Measurements from ENCODE around the gene ACOT8. TPM values are rescaled to one million over a fixed set of nuclear protein-coding genes. Genes with fewer than 3 reads are reported as not detected.

The ACOT8 gene
- total RNA-seq, 1 experiment from 2014 or later, result 36.2 TPM

DNA sequence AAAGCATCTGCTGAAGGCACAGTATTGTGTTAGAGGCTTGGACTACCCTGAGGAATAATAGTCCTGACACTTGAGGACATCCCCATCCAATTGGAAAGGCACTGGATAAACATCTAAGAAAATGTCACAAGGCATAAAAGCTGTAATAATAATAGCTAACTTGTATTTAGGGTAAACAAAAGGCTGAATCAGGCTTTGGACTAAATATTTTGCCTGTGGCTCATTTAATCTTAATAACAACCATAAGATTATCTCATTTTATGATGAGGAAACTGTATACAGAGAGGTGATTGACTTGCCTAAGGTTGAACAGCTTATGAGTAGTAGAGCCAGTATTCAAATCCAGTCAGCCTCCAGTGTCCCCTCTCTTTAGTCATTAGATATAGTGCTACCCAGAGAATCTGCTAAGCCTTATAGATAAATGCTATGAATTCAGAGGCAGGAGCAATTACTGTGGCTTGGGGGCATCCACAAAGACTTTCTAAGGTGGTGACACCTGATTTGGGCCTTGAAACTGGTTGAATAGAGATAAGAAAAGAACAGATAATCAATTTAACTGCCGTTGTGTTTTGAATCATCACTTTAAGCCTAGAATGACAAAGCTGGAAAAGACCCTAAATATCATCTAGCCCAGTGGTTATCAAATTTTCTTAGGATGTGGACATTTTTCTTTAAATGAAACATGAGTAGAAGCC lies 16.4 kb upstream of the ACOT8 start:
- BruUV-seq (replicated peaks), result no TSS peak
- Mint-ChIP-seq H3K4me3 (ENCODE audit: unreplicated experiment) (no peak overlapping the region), H3K27ac (ENCODE audit: unreplicated experiment) (no peak overlapping the region), H3K36me3 (ENCODE audit: insufficient read depth, unreplicated experiment) (peaks cover 4% of the 10 kb centered on the region), H3K27me3 (ENCODE audit: insufficient read depth, unreplicated experiment) (no peaks in the 10 kb centered on the region), H3K9me3 (ENCODE audit: unreplicated experiment) (no peaks in the 10 kb centered on the region), H3K4me1 (ENCODE audit: low read depth, unreplicated experiment) (peaks cover 6% of the 10 kb centered on the region)
- H3K9me3 ChIP-seq, result no peaks in the 10 kb centered on the region
- intact Hi-C loops (cut with micrococcal nuclease; ENCODE audit: unreplicated experiment), result no loop called here
- H3K4me3 ChIP-seq (ENCODE audit: low read depth, low read length), result no peak overlapping the region
- no peaks in the 10 kb centered on the region for H3K27me3 ChIP-seq (replicated peaks; ENCODE audit: control insufficient read depth, insufficient read depth, low read length)
- no peaks in the 10 kb centered on the region for H3K4me1 ChIP-seq
- ChIA-PET POLR2A (no interaction called here), CTCF (no interaction called here)
- TF ChIP-seq, protein P1, sequence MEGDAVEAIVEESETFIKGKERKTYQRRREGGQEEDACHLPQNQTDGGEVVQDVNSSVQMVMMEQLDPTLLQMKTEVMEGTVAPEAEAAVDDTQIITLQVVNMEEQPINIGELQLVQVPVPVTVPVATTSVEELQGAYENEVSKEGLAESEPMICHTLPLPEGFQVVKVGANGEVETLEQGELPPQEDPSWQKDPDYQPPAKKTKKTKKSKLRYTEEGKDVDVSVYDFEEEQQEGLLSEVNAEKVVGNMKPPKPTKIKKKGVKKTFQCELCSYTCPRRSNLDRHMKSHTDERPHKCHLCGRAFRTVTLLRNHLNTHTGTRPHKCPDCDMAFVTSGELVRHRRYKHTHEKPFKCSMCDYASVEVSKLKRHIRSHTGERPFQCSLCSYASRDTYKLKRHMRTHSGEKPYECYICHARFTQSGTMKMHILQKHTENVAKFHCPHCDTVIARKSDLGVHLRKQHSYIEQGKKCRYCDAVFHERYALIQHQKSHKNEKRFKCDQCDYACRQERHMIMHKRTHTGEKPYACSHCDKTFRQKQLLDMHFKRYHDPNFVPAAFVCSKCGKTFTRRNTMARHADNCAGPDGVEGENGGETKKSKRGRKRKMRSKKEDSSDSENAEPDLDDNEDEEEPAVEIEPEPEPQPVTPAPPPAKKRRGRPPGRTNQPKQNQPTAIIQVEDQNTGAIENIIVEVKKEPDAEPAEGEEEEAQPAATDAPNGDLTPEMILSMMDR (IDR thresholded peaks at IDR 0.05; ENCODE audit: insufficient read depth in 1 of 2, low read depth in 1 of 2, low read length in 1 of 2, severe bottlenecking in 1 of 2, unreplicated experiment in 1 of 2), result no peak
- peaks cover 4% of the 10 kb centered on the region; the same call in 1 of the 2 replicates for H3K36me3 ChIP-seq (ENCODE audit: control insufficient read depth, insufficient read depth, low read length)
- DNase-seq, result no peak

DNA sequence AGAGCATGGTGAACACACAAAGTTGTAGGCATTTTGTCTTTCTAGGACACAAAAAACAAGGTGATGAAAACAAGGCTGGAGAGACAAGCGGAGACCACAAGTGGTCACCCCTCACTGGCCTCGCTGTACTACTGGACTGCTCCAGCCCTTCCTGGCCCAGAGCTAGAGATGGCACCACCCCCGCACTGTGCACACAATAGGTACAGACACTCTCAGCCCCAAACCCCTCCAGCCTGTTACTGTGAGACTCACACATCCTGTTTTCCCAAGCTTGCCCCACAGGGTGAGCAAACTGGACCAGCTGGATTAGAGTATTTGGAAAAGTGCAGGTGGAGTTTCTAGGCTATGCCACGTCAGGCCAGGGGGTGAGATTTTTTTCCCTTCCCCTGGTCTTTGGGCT lies 15.4 kb upstream of the ACOT8 start:
- intact Hi-C loops (cut with micrococcal nuclease; ENCODE audit: unreplicated experiment), result no loop called here
- Mint-ChIP-seq H3K9me3 (ENCODE audit: unreplicated experiment) (no peaks in the 10 kb centered on the region), H3K27me3 (ENCODE audit: insufficient read depth, unreplicated experiment) (no peaks in the 10 kb centered on the region), H3K36me3 (ENCODE audit: insufficient read depth, unreplicated experiment) (no peaks in the 10 kb centered on the region), H3K4me3 (ENCODE audit: unreplicated experiment) (no peak overlapping the region), H3K27ac (ENCODE audit: unreplicated experiment) (no peak overlapping the region), H3K4me1 (ENCODE audit: low read depth, unreplicated experiment) (peaks cover 11% of the 10 kb centered on the region)
- TF ChIP-seq, protein P1 (IDR thresholded peaks at IDR 0.05; ENCODE audit: insufficient read depth in 1 of 2, low read depth in 1 of 2, low read length in 1 of 2, severe bottlenecking in 1 of 2, unreplicated experiment in 1 of 2), result no peak
- peak in 1 of 2 experiments; percentile 44 for DNase-seq
- H3K27me3 ChIP-seq (replicated peaks; ENCODE audit: control insufficient read depth, insufficient read depth, low read length), result no peaks in the 10 kb centered on the region
- CTCF ChIA-PET, result interaction anchor here (0.9 to 1.4 kb wide), 2 partner anchors 18 to 48 kb away, joined by 3 read pairs; no protein-coding TSS in a partner anchor
- H3K9me3 ChIP-seq, result no peaks in the 10 kb centered on the region
- 0 out of 2 replicates have a peak, but pooled peaks cover 1% of the 10 kb centered on the region for H3K36me3 ChIP-seq (ENCODE audit: control insufficient read depth, insufficient read depth, low read length)
- no peak overlapping the region for H3K4me3 ChIP-seq (ENCODE audit: low read depth, low read length)
- H3K4me1 ChIP-seq, result 0 out of 2 replicates have a peak, but pooled peaks cover 4% of the 10 kb centered on the region
- no TSS peak for BruUV-seq (replicated peaks)
- POLR2A ChIA-PET, result interaction anchor here (0.6 to 1.7 kb wide), 3 partner anchors 8 to 14 kb away, joined by 3 to 6 read pairs (median 3); no protein-coding TSS in a partner anchor

DNA sequence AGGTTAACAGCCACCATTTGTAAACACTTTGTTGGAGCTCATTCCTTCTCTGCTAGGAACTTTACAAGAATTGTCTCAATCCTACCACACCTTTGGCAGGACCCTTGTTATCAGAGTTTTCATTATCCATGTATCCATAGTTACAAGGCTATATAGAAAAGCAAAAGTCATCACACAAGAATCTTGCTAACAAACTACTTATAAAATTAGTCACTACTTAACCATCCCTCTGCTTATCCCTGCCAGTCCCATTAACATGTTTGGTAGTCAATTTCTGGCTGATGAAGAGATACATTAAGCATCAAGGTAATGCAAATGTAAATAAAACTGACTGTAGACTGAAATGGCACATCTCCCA lies 10.6 kb upstream of the ACOT8 start:
- no peaks in the 10 kb centered on the region for H3K27me3 ChIP-seq (replicated peaks; ENCODE audit: control insufficient read depth, insufficient read depth, low read length)
- H3K4me1 ChIP-seq, result peaks cover 16% of the 10 kb centered on the region
- no peaks in the 10 kb centered on the region for H3K9me3 ChIP-seq
- BruUV-seq (replicated peaks), result no TSS peak
- no peak for DNase-seq
- CTCF ChIA-PET, result no interaction called here
- no peaks in the 10 kb centered on the region for H3K36me3 ChIP-seq (ENCODE audit: control insufficient read depth, insufficient read depth, low read length)
- no peaks in the 10 kb centered on the region for H3K9me3 Mint-ChIP-seq (ENCODE audit: unreplicated experiment)
- POLR2A ChIA-PET, result interaction anchor here (0.6 kb wide), 1 partner anchor 67 kb away, joined by 12 read pairs; no protein-coding TSS in a partner anchor
- TF ChIP-seq, protein P1 (IDR thresholded peaks at IDR 0.05; ENCODE audit: insufficient read depth in 1 of 2, low read depth in 1 of 2, low read length in 1 of 2, severe bottlenecking in 1 of 2, unreplicated experiment in 1 of 2), result no peak
- peaks cover 6% of the 10 kb centered on the region for H3K36me3 Mint-ChIP-seq (ENCODE audit: insufficient read depth, unreplicated experiment)
- H3K4me3 ChIP-seq (ENCODE audit: low read depth, low read length), result no peak overlapping the region
- H3K4me1 Mint-ChIP-seq (ENCODE audit: low read depth, unreplicated experiment), result peaks cover 18% of the 10 kb centered on the region
- no peak overlapping the region for H3K27ac Mint-ChIP-seq (ENCODE audit: unreplicated experiment)
- intact Hi-C loops (cut with micrococcal nuclease; ENCODE audit: unreplicated experiment), result no loop called here
- H3K27me3 Mint-ChIP-seq (ENCODE audit: insufficient read depth, unreplicated experiment), result no peaks in the 10 kb centered on the region
- no peak overlapping the region for H3K4me3 Mint-ChIP-seq (ENCODE audit: unreplicated experiment)
